ENCODE results near the gene CCDC107.

- no peak for TF ChIP-seq POLR2AphosphoS5 (IDR thresholded peaks at IDR 0.05; ENCODE audit: low read depth, low read length)
- no peak for TF ChIP-seq POLR2A (IDR thresholded peaks at IDR 0.05; ENCODE audit: low read depth, low read length)
- TF ChIP-seq SPI1 (IDR thresholded peaks at IDR 0.05; ENCODE audit: low read depth, low read length) = no peak
These were observed 46.8 kb upstream of the CCDC107 start for GRCh38 chr9:35611230-35611797.

Measured in GM12891 (cell line).